OCI-LY7 (cell line): ENCODE data around the gene SWT1. TPM values are rescaled to one million over a fixed set of nuclear protein-coding genes. Genes with fewer than 3 reads are reported as not detected.

Experiments
- BruUV-seq: library from RNA; stranded (reverse); fragments of 400-500 nt; replicated peaks from 2 replicates; lab custom pipeline; 2021; lab: Mats Ljungman, UMichigan
- CTCF ChIA-PET: fragments of 300-600 bp; sonication (Branson Sonifier 250); formaldehyde crosslinking; loops from one replicate; lab custom pipeline; 2022; ENCODE audit warnings: antibody characterized with exemption; ENCODE audit not compliant: unreplicated experiment; lab: Charles Lee
- POLR2A ChIA-PET: fragments of 300-600 bp; sonication (Branson Sonifier 250); formaldehyde crosslinking; loops from one replicate; lab custom pipeline; 2022; ENCODE audit warnings: antibody characterized with exemption; lab: Charles Lee
- DNase-seq: peaks from one replicate; pipeline ENCODE4 v3.0.0-alpha.2; 2015; ENCODE audit warnings: low spot score
- H2AFZ ChIP-seq: fragments of 200-600 bp; sonication (generic), shearing (Covaris generic); 2 replicates; pipeline ENCODE4 v1.6.1; 2014; ENCODE audit warnings: mild to moderate bottlenecking, antibody characterized with exemption, low read length, moderate library complexity
- H3K27ac ChIP-seq: fragments of 200-600 bp; sonication (generic); 2 replicates; pipeline ENCODE4 v1.5.1; 2014; ENCODE audit warnings: mixed run types, low read depth, mild to moderate bottlenecking, moderate library complexity, low read length, inconsistent platforms; ENCODE audit not compliant: poor library complexity, severe bottlenecking
- H3K36me3 ChIP-seq: fragments of 200-600 bp; sonication (generic); 2 replicates; pipeline ENCODE4 v1.6.1; 2014; ENCODE audit warnings: mild to moderate bottlenecking, antibody characterized with exemption, low read length, moderate library complexity, mixed read lengths; ENCODE audit not compliant: insufficient read depth
- H3K4me1 ChIP-seq: fragments of 200-600 bp; sonication (generic); 2 replicates; pipeline ENCODE4 v1.5.1; 2014; ENCODE audit warnings: mild to moderate bottlenecking, low read length; ENCODE audit not compliant: insufficient read depth, poor library complexity, severe bottlenecking
- H3K4me2 ChIP-seq: fragments of 200-600 bp; sonication (generic); 2 replicates; pipeline ENCODE4 v1.6.1; 2014; ENCODE audit warnings: mild to moderate bottlenecking, low read length
- H3K4me3 ChIP-seq: fragments of 200-600 bp; sonication (generic); 2 replicates; pipeline ENCODE4 v1.5.1; 2014; ENCODE audit warnings: mild to moderate bottlenecking, low read depth, low read length; ENCODE audit not compliant: poor library complexity, severe bottlenecking
- H3K79me2 ChIP-seq: fragments of 200-600 bp; sonication (generic); 2 replicates; pipeline ENCODE4 v1.6.1; 2016; ENCODE audit warnings: low read depth, mild to moderate bottlenecking, low read length, moderate library complexity, mixed read lengths; ENCODE audit not compliant: insufficient read depth
- H3K9me2 ChIP-seq: fragments of 200-600 bp; sonication (generic); 2 replicates; pipeline ENCODE4 v1.6.1; 2016; ENCODE audit warnings: mild to moderate bottlenecking, low read length, mixed read lengths; ENCODE audit not compliant: insufficient read depth
- H3K9me3 ChIP-seq: fragments of 200-600 bp; sonication (generic); 2 replicates; pipeline ENCODE4 v1.6.1; 2014; ENCODE audit warnings: mild to moderate bottlenecking, mixed run types, low read length, mixed read lengths
- H4K20me1 ChIP-seq: fragments of 200-600 bp; sonication (generic); 2 replicates; pipeline ENCODE4 v1.6.1; 2014; ENCODE audit warnings: mild to moderate bottlenecking, antibody characterized with exemption, low read length, moderate library complexity, mixed read lengths; ENCODE audit not compliant: insufficient read depth
- CTCF ChIP-seq: fragments of 200-600 bp; sonication (generic); conservative IDR thresholded peaks from 2 replicates; pipeline ENCODE4 v1.5.1; 2014; ENCODE audit warnings: mild to moderate bottlenecking, antibody characterized with exemption, low read length, moderate library complexity, mixed read lengths
- EZH2phosphoT487 ChIP-seq: fragments of 200-600 bp; sonication (generic); IDR thresholded peaks from 2 replicates; pipeline ENCODE4 v1.6.1; 2018; ENCODE audit warnings: low read depth, borderline replicate concordance, mild to moderate bottlenecking, mixed run types, antibody characterized with exemption, low read length, moderate library complexity, mixed read lengths
- intact Hi-C: fragments of 100-400 bp; cut with micrococcal nuclease; formaldehyde crosslinking; loops from one replicate; pipeline ENCODE4 v1.10.0; 2022; ENCODE audit not compliant: unreplicated experiment
- total RNA-seq, 2 experiments: library from RNA; depleted of rRNA in 1 of 2; stranded (reverse); fragments of >200 nt in 1 of 2; shearing (Covaris generic) in 1 of 2; gene quantifications; 2 replicates each; pipeline ENCODE4 v1.2.3, GENCODE V29; 2014 to 2022

SWT1 gene
- total RNA-seq, 2 experiments from 2014 or later: 2.1 to 2.6 TPM

GRCh38 chr1:185213091-185213490 is 56.1 kb downstream of the SWT1 start:
- no peak overlapping the region for H3K4me2 ChIP-seq
- H3K4me3 ChIP-seq: no peak overlapping the region
- H3K4me1 ChIP-seq: no peaks in the 10 kb centered on the region
- DNase-seq: no peak
- H4K20me1 ChIP-seq: no peaks in the 10 kb centered on the region
- H3K9me3 ChIP-seq: no peaks in the 10 kb centered on the region
- H3K36me3 ChIP-seq: no peaks in the 10 kb centered on the region
- H3K79me2 ChIP-seq: no peaks in the 10 kb centered on the region
- CTCF ChIA-PET: no interaction called here
- intact Hi-C loops: no loop called here
- H3K27ac ChIP-seq: no peak overlapping the region
- POLR2A ChIA-PET: no interaction called here
- no peak for TF ChIP-seq EZH2phosphoT487
- TF ChIP-seq CTCF: no peak
- no peaks in the 10 kb centered on the region for H3K9me2 ChIP-seq
- BruUV-seq: no TSS peak
- no peak overlapping the region for H2AFZ ChIP-seq

DNA sequence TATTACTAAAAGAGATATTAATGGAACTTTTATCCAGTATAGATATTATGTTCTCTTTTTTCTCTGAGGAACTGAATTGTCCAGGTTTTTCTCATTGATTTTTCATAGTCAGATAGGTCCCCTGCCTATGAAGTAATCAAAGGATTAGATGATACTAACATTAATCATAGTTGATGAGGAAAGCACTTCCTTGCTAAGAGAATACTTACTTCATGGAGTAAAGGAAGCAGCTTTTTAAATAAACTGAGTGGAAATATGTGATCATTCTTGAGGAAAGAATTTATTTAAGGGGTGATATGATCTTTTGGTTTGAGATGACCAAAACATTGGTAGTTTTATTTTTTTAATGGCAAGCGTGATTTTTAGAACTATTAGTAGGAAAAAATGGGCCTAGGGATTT is 58.9 kb downstream of the SWT1 start:
- ChIA-PET CTCF (no interaction called here), POLR2A (interaction anchor here (1.3 kb wide), 1 partner anchor 23 kb away, joined by 4 read pairs; no protein-coding TSS in a partner anchor)
- no peaks in the 10 kb centered on the region for H3K4me1 ChIP-seq
- H3K9me3 ChIP-seq: no peaks in the 10 kb centered on the region
- no peak for TF ChIP-seq CTCF
- TF ChIP-seq EZH2phosphoT487: no peak
- H3K27ac ChIP-seq: no peak overlapping the region
- H3K4me3 ChIP-seq: no peak overlapping the region
- intact Hi-C loops: no loop called here
- H3K36me3 ChIP-seq: no peaks in the 10 kb centered on the region
- no peak overlapping the region for H2AFZ ChIP-seq
- no peak overlapping the region for H3K4me2 ChIP-seq
- BruUV-seq: no TSS peak
- H4K20me1 ChIP-seq: no peaks in the 10 kb centered on the region
- no peak for DNase-seq
- H3K9me2 ChIP-seq: no peaks in the 10 kb centered on the region
- no peaks in the 10 kb centered on the region for H3K79me2 ChIP-seq

- H3K4me3 ChIP-seq: no peak overlapping the region
- no peaks in the 10 kb centered on the region for H4K20me1 ChIP-seq
- H3K4me2 ChIP-seq: no peak overlapping the region
- ChIA-PET POLR2A (interaction anchor here (0.8 kb wide), 1 partner anchor 25 kb away, joined by 3 read pairs; no protein-coding TSS in a partner anchor), CTCF (no interaction called here)
- H3K9me3 ChIP-seq: no peaks in the 10 kb centered on the region
- no peak for DNase-seq
- TF ChIP-seq CTCF: no peak
- H3K36me3 ChIP-seq: no peaks in the 10 kb centered on the region
- intact Hi-C loops: no loop called here
- BruUV-seq: no TSS peak
- no peaks in the 10 kb centered on the region for H3K79me2 ChIP-seq
- no peaks in the 10 kb centered on the region for H3K9me2 ChIP-seq
- no peaks in the 10 kb centered on the region for H3K4me1 ChIP-seq
- H3K27ac ChIP-seq: no peak overlapping the region
- H2AFZ ChIP-seq: no peak overlapping the region
Measured at GRCh38 chr1:185224132-185224531, 67.2 kb downstream of the SWT1 start.
